ENCODE results near the gene ICA1L.

DNA sequence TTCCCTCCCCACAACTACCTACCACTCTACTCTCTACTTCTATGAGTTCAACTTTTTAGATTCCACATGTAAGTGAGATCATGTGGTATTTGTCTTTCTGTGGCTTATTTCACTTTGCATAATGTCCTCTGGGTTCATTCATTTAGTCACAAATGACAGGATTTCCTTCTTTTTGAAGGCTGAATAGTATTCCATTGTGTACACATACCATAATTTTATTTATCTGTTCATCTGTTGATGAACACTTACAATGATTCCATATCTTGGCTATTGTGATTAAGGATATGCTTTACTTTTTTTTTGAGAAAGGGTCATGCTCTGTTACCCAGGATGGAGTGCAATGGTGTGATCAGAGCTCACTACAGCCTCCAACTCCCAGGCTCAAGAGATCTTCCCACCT is 73.6 kb downstream of the ICA1L start:
- TF ChIP-seq, protein P1, sequence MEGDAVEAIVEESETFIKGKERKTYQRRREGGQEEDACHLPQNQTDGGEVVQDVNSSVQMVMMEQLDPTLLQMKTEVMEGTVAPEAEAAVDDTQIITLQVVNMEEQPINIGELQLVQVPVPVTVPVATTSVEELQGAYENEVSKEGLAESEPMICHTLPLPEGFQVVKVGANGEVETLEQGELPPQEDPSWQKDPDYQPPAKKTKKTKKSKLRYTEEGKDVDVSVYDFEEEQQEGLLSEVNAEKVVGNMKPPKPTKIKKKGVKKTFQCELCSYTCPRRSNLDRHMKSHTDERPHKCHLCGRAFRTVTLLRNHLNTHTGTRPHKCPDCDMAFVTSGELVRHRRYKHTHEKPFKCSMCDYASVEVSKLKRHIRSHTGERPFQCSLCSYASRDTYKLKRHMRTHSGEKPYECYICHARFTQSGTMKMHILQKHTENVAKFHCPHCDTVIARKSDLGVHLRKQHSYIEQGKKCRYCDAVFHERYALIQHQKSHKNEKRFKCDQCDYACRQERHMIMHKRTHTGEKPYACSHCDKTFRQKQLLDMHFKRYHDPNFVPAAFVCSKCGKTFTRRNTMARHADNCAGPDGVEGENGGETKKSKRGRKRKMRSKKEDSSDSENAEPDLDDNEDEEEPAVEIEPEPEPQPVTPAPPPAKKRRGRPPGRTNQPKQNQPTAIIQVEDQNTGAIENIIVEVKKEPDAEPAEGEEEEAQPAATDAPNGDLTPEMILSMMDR (IDR thresholded peaks at IDR 0.05; ENCODE audit: poor library complexity): no peak
- no peak for TF ChIP-seq EZH2 (IDR thresholded peaks at IDR 0.05; ENCODE audit: borderline replicate concordance)
